SJCRH30 (cell line): ENCODE measurements around the gene EFCAB9. TPM values are rescaled to one million over a fixed set of nuclear protein-coding genes. Genes with fewer than 3 reads are reported as not detected.
A peak's percentile ranks its signal among the peaks of the same experiment; 100 is the strongest.

Source experiments
- DNase-seq, 2 experiments: peaks; one replicate each; pipeline ENCODE4 v3.0.0-alpha.2; 2015 to 2020
- H3K27ac ChIP-seq: fragments of 250-450 bp; sonication (Bioruptor Pico); 2 replicates; pipeline ENCODE4 v1.5.1; 2020; ENCODE audit warnings: mild to moderate bottlenecking, moderate library complexity
- H3K27me3 ChIP-seq: fragments of 250-450 bp; sonication (Bioruptor Pico); 2 replicates; pipeline ENCODE4 v1.5.1; 2020; ENCODE audit warnings: mild to moderate bottlenecking, moderate library complexity
- H3K36me3 ChIP-seq: fragments of 250-450 bp; sonication (Bioruptor Pico); 2 replicates; pipeline ENCODE4 v1.5.1; 2020; ENCODE audit warnings: mild to moderate bottlenecking, moderate library complexity
- H3K4me1 ChIP-seq: fragments of 250-450 bp; sonication (Bioruptor Pico); 2 replicates; pipeline ENCODE4 v1.5.1; 2020; ENCODE audit warnings: mild to moderate bottlenecking, moderate library complexity
- H3K4me3 ChIP-seq: fragments of 250-450 bp; sonication (Bioruptor Pico); 2 replicates; pipeline ENCODE4 v1.5.1; 2020; ENCODE audit warnings: mild to moderate bottlenecking, moderate library complexity
- H3K9me3 ChIP-seq: fragments of 250-450 bp; sonication (Bioruptor Pico); replicated peaks from 2 replicates; pipeline ENCODE4 v1.5.1; 2020; ENCODE audit warnings: mild to moderate bottlenecking, moderate library complexity
- total RNA-seq: library from RNA; depleted of rRNA; stranded (reverse); fragments of >200 nt; shearing (Covaris generic); gene quantifications from 2 replicates; pipeline ENCODE4 v1.2.3, GENCODE V29; 2014

The EFCAB9 gene
- total RNA-seq, 1 experiment from 2014 or later = not detected

GRCh38 chr5:172159016-172159415 is 35.0 kb upstream of the EFCAB9 start:
- no peak for DNase-seq
- H3K27me3 ChIP-seq = no peaks in the 10 kb centered on the region
- H3K9me3 ChIP-seq = no peaks in the 10 kb centered on the region
- no peak overlapping the region for H3K27ac ChIP-seq
- H3K36me3 ChIP-seq = peaks cover 7% of the 10 kb centered on the region; the same call in 1 of the 2 replicates
- H3K4me3 ChIP-seq = no peak overlapping the region
- peaks cover 7% of the 10 kb centered on the region for H3K4me1 ChIP-seq

GRCh38 chr5:172160506-172160905 is 33.5 kb upstream of the EFCAB9 start:
- DNase-seq = no peak
- Histone ChIP-seq H3K9me3 (no peaks in the 10 kb centered on the region), H3K4me1 (peaks cover 17% of the 10 kb centered on the region), H3K27ac (no peak overlapping the region), H3K36me3 (peaks cover 7% of the 10 kb centered on the region; the same call in 1 of the 2 replicates), H3K4me3 (no peak overlapping the region), H3K27me3 (no peaks in the 10 kb centered on the region)

GRCh38 chr5:172162323-172162986 is 31.5 kb upstream of the EFCAB9 start:
- Histone ChIP-seq H3K27me3 (no peaks in the 10 kb centered on the region), H3K27ac (no peak overlapping the region), H3K4me3 (no peak overlapping the region), H3K36me3 (0 out of 2 replicates have a peak, but pooled peaks cover 2% of the 10 kb centered on the region), H3K4me1 (peaks cover 17% of the 10 kb centered on the region), H3K9me3 (no peaks in the 10 kb centered on the region)
- DNase-seq = no peak

GRCh38 chr5:172162987-172163343 is 31.0 kb upstream of the EFCAB9 start:
- Histone ChIP-seq H3K27me3 (no peaks in the 10 kb centered on the region), H3K4me3 (no peak overlapping the region), H3K36me3 (0 out of 2 replicates have a peak, but pooled peaks cover 2% of the 10 kb centered on the region), H3K4me1 (peaks cover 19% of the 10 kb centered on the region), H3K27ac (no peak overlapping the region), H3K9me3 (no peaks in the 10 kb centered on the region)
- DNase-seq = no peak

DNA sequence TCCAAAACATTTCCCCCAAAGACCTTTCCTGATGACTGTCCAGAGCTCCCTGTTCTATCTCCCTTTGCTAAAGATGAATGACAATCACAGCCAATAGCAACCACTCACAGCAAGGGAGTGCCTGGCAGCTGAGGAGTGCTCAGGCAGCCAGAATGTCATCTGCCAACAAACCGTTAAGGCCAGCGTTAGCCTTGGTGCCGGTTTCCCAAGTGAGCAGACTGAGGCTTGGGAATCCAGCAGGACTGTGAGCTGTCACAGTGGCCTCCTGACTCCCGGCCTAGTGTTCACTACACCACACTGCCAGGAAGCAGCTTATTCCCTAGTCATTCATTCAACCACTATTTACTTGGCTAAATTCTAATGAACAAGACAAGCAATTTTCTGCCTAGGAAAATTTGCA is 30.6 kb upstream of the EFCAB9 start:
- Histone ChIP-seq H3K4me1 (peaks cover 23% of the 10 kb centered on the region), H3K36me3 (0 out of 2 replicates have a peak, but pooled peaks cover 2% of the 10 kb centered on the region), H3K27me3 (no peaks in the 10 kb centered on the region), H3K4me3 (no peak overlapping the region), H3K27ac (no peak overlapping the region), H3K9me3 (no peaks in the 10 kb centered on the region)
- no peak for DNase-seq

GRCh38 chr5:172164769-172165212 is 29.2 kb upstream of the EFCAB9 start:
- DNase-seq = peak; percentile 74 to 81
- H3K4me1 ChIP-seq = peaks cover 26% of the 10 kb centered on the region
- H3K27me3 ChIP-seq = no peaks in the 10 kb centered on the region
- H3K4me3 ChIP-seq = peak overlapping the region; percentile 21
- peak overlapping the region; percentile 58 for H3K27ac ChIP-seq
- H3K9me3 ChIP-seq = no peaks in the 10 kb centered on the region
- no peaks in the 10 kb centered on the region for H3K36me3 ChIP-seq

GRCh38 chr5:172165465-172165864 is 28.5 kb upstream of the EFCAB9 start:
- Histone ChIP-seq H3K4me3 (no peak overlapping the region), H3K9me3 (no peaks in the 10 kb centered on the region), H3K27me3 (no peaks in the 10 kb centered on the region), H3K4me1 (peaks cover 26% of the 10 kb centered on the region), H3K36me3 (no peaks in the 10 kb centered on the region), H3K27ac (peak overlapping the region; percentile 58)
- DNase-seq = no peak

DNA sequence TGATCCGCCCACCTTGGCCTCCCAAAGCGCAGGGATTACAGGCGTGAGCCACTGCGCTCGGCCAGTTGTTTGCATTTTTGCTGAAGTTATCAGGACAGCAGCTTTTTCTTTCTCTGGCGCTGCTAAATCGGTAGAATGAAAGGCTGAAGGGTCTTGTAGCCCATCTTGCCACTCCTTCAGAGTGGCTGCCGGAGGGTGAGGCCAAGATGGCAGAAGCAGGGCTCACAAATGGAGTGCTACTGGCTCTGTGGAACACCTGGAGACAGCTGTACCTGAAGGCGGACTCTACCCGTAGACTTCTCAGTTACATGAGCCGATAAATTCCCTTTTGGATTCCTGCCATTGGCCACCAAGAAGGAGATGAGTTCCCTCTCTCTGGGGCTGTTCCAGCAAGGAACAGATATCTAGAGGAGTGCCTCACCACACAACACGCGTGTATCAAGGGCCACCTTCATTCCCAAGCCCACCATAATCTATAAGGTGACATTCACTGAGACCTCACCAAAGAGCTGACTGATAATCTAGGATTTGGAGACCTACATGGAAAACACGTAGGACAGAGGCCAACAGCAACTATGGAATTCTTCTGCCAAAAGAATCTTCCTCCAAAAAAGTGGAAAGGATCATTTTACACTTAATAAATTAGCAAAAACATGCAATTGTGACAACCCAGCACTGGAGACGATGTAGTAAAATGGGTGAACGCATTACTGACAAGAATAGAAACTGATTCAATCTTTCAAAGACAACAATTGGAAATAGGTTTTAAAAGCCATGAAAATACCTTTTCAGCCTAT is 27.7 kb upstream of the EFCAB9 start:
- H3K9me3 ChIP-seq = no peaks in the 10 kb centered on the region
- no peak overlapping the region for H3K4me3 ChIP-seq
- H3K27me3 ChIP-seq = no peaks in the 10 kb centered on the region
- H3K4me1 ChIP-seq = peaks cover 26% of the 10 kb centered on the region
- no peak for DNase-seq
- H3K27ac ChIP-seq = no peak overlapping the region
- no peaks in the 10 kb centered on the region for H3K36me3 ChIP-seq

- Histone ChIP-seq H3K4me1 (peaks cover 26% of the 10 kb centered on the region), H3K9me3 (no peaks in the 10 kb centered on the region), H3K36me3 (no peaks in the 10 kb centered on the region), H3K4me3 (no peak overlapping the region), H3K27me3 (no peaks in the 10 kb centered on the region), H3K27ac (peak overlapping the region; percentile 8)
- DNase-seq = no peak
These were observed 26.1 kb upstream of the EFCAB9 start for GRCh38 chr5:172167895-172168294.

- Histone ChIP-seq H3K27me3 (no peaks in the 10 kb centered on the region), H3K27ac (peak overlapping the region; percentile 8), H3K4me1 (peaks cover 24% of the 10 kb centered on the region), H3K9me3 (no peaks in the 10 kb centered on the region), H3K4me3 (no peak overlapping the region), H3K36me3 (no peaks in the 10 kb centered on the region)
- DNase-seq = peak; percentile 39 to 51
These were observed 25.7 kb upstream of the EFCAB9 start for GRCh38 chr5:172168311-172168710.

DNA sequence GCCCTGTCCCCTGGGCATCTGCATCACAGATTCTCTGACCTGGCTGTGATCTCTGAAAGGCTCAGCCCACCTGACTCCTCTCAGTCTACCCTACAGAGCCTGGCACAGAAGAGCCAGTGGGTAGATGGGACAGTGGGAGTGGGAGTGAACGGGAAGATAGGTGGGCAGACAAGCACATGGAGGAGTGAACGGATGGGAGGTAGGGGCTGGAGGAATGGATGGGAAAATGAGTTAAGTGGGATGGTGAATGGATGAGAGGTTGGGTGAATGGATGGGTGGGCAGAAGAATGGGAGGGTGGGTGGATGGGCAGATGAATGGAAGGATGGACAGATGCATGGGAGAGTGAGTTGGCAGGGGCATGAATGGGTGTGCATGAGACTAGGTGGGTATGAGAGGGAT is 24.8 kb upstream of the EFCAB9 start:
- no peaks in the 10 kb centered on the region for H3K36me3 ChIP-seq
- H3K27ac ChIP-seq = no peak overlapping the region
- peaks cover 18% of the 10 kb centered on the region for H3K4me1 ChIP-seq
- no peak for DNase-seq
- H3K9me3 ChIP-seq = no peaks in the 10 kb centered on the region
- no peak overlapping the region for H3K4me3 ChIP-seq
- no peaks in the 10 kb centered on the region for H3K27me3 ChIP-seq

DNA sequence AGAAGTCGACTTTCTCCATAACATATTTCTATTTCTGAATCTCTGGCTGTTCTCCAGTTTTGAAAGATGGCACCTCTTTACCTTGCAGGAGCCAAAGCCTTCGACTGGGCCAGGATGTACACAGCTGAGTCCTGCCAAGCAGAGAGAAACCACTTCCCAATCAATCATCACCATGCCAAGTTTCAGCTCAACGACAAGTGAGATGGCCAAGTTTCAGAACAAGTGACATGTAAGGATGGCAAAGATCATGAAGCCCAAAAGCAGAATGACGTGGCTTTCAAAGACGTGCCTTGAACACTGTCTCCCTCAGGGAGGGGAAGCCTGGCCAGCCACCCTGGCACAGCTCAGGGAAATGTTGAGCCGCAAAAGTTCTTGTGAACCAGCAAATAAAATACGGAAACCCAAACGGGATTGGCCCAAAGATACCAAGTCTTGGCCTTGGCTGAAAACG is 23.7 kb upstream of the EFCAB9 start:
- Histone ChIP-seq H3K36me3 (no peaks in the 10 kb centered on the region), H3K9me3 (no peaks in the 10 kb centered on the region), H3K4me1 (peaks cover 10% of the 10 kb centered on the region), H3K27me3 (no peaks in the 10 kb centered on the region), H3K27ac (no peak overlapping the region), H3K4me3 (no peak overlapping the region)
- no peak for DNase-seq

DNA sequence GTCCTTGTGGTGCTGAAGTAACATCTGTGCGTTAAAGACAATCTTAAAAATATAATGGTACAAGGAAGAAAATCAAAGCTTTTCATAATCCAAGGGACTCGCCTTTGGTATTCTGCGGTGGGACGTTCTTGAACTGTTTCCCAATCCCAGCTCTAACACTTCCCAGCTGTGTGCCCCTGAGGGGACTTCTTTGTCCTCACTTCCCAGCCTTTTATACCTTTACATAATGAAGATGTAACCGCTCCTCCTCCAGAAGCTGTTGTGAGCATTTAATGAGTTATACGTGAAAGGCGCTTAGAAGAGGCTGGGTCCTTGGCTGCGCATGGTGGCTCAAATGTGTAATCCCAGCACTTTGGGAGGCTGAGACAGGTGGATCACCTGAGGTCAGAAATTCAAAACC is 22.9 kb upstream of the EFCAB9 start:
- no peaks in the 10 kb centered on the region for H3K9me3 ChIP-seq
- no peak overlapping the region for H3K27ac ChIP-seq
- no peaks in the 10 kb centered on the region for H3K36me3 ChIP-seq
- H3K4me1 ChIP-seq = peaks cover 9% of the 10 kb centered on the region
- no peak for DNase-seq
- H3K4me3 ChIP-seq = no peak overlapping the region
- H3K27me3 ChIP-seq = no peaks in the 10 kb centered on the region

DNA sequence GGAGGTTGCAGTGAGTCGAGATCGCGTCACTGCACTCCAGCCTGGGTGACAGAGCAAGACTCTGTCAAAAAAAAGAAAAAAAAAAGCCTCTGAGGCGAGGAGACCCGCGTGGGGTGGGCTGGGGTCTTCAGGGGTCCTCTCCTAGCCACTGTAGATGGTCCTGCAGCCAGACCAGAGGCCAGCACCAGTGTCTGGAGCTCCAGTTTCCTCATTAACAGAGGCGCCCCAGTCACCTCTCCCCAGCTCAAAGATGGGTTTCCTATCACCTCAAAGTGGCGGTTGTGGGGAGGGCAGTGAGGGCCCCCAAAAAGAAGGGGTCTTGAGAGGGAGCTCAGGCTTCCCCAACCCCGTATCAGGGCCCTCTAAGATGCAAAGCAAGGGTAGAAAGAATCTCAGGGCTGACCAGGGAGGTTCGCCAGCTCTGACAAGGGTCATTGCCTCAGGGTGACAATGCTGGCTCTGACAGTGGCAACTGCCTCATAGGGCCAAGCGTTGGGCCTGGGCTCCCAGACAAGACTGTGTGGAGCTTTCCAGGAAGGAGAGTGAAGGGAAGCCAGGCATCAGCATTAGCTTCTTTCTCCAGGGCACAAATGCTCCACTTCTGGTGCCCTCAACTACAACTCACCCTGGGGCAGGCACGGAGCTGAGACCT is 20.9 kb upstream of the EFCAB9 start:
- no peak for DNase-seq
- peaks cover 7% of the 10 kb centered on the region for H3K4me1 ChIP-seq
- H3K9me3 ChIP-seq = no peaks in the 10 kb centered on the region
- no peak overlapping the region for H3K4me3 ChIP-seq
- no peaks in the 10 kb centered on the region for H3K27me3 ChIP-seq
- no peak overlapping the region for H3K27ac ChIP-seq
- H3K36me3 ChIP-seq = no peaks in the 10 kb centered on the region

DNA sequence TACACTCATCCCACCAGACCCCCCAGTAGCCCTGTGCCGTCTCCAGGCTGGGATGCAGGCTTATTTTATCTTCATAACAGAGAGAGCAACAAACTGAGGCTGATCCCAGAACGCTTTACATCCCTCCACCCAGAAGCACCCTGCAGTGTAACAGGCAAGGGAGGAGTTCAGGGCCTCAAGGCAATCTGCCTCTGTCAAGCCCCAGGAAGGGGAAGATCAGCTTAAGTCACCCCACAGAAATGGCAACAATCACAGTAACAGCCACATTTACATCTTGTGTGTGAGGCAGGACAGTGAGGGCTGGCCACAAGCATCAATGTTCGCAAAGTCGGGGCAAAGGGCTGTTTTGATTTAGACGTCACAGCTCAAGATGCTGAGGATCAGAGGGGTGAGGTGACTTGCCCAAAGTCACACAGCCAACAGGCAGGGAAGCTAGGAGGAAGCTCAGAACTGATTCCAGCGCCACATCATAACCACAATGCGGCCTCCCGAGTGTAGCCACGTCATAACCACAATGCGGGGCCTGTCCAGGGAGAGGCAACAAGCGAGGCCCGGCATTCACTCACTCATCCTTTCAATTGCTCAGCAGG is 20.3 kb upstream of the EFCAB9 start:
- no peak overlapping the region for H3K27ac ChIP-seq

More for the DNA sequence above, 20.3 kb upstream of the EFCAB9 start:
- Histone ChIP-seq H3K9me3 (no peaks in the 10 kb centered on the region), H3K27me3 (no peaks in the 10 kb centered on the region), H3K36me3 (no peaks in the 10 kb centered on the region), H3K4me3 (no peak overlapping the region), H3K4me1 (peaks cover under 1% of the 10 kb centered on the region)
- no peak for DNase-seq
